GM10847 (cell line): Measurements from ENCODE around the gene ZNF148.

Experiments
- POLR2A ChIP-seq: IDR thresholded peaks from 2 replicates; pipeline ENCODE4 v1.6.1; 2011; ENCODE audit not compliant: insufficient read length; ENCODE audit errors: extremely low read depth

Gene ZNF148

GRCh38 chr3:125351814-125352456 lies 23.2 kb downstream of the ZNF148 start:
- no peak for TF ChIP-seq POLR2A

DNA sequence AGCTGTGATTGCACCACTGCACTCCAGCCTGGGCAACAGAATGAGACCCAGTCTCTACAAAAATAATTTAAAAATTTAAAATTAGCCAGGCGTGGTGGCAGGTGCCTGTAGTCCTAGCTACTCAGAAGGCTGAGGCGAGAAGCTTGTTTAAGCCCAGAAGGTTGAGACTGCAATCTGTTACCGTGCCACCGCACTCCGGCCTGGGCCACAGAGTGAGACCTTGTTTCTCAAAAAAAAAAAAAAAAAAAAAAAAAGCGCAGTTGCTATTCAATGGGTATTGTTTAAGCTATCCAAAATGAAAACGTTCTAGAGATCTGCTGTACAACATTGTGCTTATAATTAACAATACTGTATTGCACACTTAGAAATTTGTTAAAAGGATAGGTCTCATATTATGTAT lies 24.0 kb downstream of the ZNF148 start:
- TF ChIP-seq POLR2A = no peak

DNA sequence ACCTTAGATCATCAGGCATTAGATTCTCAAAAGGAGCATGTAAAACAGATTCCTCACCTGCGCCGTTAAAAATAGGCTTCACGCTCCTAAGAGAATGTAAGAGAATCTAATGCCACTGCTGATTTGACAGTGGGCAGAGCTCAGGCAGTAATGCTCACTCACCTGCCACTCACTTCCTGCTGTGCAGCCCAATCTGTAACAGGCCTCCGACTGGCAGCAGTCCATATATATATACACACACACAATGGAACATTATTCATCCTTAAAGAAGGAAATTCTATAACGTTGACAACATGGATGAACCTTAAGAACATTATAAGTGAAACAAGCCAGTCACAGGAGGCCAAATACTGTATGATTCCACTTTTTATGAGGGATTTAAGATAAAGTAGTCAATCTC lies 24.5 kb downstream of the ZNF148 start:
- no peak for TF ChIP-seq POLR2A

GRCh38 chr3:125349556-125350165 lies 25.5 kb downstream of the ZNF148 start:
- TF ChIP-seq POLR2A = no peak

- no peak for TF ChIP-seq POLR2A
Observed at GRCh38 chr3:125349055-125349454, 26.1 kb downstream of the ZNF148 start.

- TF ChIP-seq POLR2A = no peak
Observed at GRCh38 chr3:125340121-125340520, 35.0 kb downstream of the ZNF148 start.

DNA sequence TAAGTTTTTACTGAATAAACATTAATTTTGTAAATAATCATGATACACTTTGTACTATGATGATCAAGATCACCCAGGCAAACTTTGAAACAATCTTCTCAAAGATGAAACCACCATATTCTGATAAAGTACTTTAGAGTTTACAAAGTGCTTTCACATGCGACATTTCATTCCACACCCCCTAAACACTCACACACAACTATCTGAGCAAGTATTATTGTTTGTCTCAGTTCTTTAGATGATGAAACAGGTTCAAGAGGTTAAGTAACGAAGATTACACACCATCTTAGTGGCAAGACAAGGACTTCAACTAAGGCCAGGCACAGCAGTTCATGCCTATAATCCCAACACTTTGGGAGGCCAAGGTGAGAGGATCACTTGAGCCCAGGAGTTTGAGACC lies 37.6 kb downstream of the ZNF148 start:
- no peak for TF ChIP-seq POLR2A

GRCh38 chr3:125334675-125335560 lies 40.2 kb downstream of the ZNF148 start:
- TF ChIP-seq POLR2A = no peak

- TF ChIP-seq POLR2A = no peak
Observed at GRCh38 chr3:125332504-125332903, 42.6 kb downstream of the ZNF148 start.

GRCh38 chr3:125331243-125331642 lies 43.9 kb downstream of the ZNF148 start:
- no peak for TF ChIP-seq POLR2A

- TF ChIP-seq POLR2A = no peak
Observed at GRCh38 chr3:125326957-125327356, 48.2 kb downstream of the ZNF148 start.

- no peak for TF ChIP-seq POLR2A
Observed at GRCh38 chr3:125325746-125326145, 49.4 kb downstream of the ZNF148 start.

DNA sequence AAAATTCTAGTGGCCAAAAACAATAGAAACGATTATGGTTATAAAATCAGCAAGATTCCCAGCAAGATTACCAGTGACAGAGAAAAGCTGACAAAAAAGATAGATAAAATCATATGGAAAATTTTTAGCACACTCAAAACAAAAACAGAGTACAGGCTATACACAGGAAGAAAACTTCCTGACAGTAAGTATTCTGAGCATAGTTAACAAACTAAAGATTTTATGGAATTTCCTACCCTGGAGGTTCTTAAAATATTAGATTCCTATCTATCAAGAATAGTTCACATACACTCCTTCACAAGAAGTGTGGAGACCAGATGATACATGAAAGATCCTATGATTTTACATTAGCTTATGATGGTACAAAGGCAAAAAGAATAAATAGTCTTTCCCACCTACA lies 50.8 kb downstream of the ZNF148 start:
- TF ChIP-seq POLR2A = no peak

- TF ChIP-seq POLR2A = no peak
Observed at GRCh38 chr3:125322917-125323316, 52.2 kb downstream of the ZNF148 start.

GRCh38 chr3:125322166-125322565 lies 53.0 kb downstream of the ZNF148 start:
- TF ChIP-seq POLR2A = no peak

- no peak for TF ChIP-seq POLR2A
Observed at GRCh38 chr3:125319765-125320164, 55.4 kb downstream of the ZNF148 start.
